Spleen (tissue), 11 donors: ENCODE data around the gene HRK. TPM values are rescaled to one million over a fixed set of nuclear protein-coding genes. Genes with fewer than 3 reads are reported as not detected.

Experiments used
- DNase-seq: peaks from one replicate; pipeline ENCODE4 v3.0.0-alpha.2; 2020
- H3K27ac ChIP-seq, 8 donors: fragments of 200-600 bp; sonication (generic) in 7 of 8; 1 replicate in 4 of 8; 2 replicates in 4 of 8; pipeline versions ENCODE4 v1.5.0 to v1.8.0; 2016 to 2021; ENCODE audit warnings: inconsistent platforms in 4 of 8, mild to moderate bottlenecking in 4 of 8, moderate library complexity in 1 of 8
- H3K27me3 ChIP-seq, 7 donors: fragments of 200-600 bp; sonication (generic) in 6 of 7; replicated peaks in 1 of 7; 1 replicate in 4 of 7; 2 replicates in 3 of 7; pipeline versions ENCODE4 v1.5.0 to v1.8.0; 2016 to 2021; ENCODE audit warnings: inconsistent platforms in 3 of 7, mild to moderate bottlenecking in 1 of 7
- H3K36me3 ChIP-seq, 6 donors: fragments of 200-600 bp; sonication (generic) in 5 of 6; 1 replicate in 4 of 6; 2 replicates in 2 of 6; pipeline versions ENCODE4 v1.5.0 to v1.8.0; 2016 to 2021; ENCODE audit warnings: inconsistent platforms in 2 of 6
- H3K4me1 ChIP-seq, 6 donors: fragments of 200-600 bp; sonication (generic) in 5 of 6; 1 replicate in 3 of 6; 2 replicates in 3 of 6; pipeline versions ENCODE4 v1.5.0 to v1.8.0; 2016 to 2021; ENCODE audit warnings: inconsistent platforms in 3 of 6
- H3K4me3 ChIP-seq, 8 donors: fragments of 200-600 bp; sonication (generic) in 7 of 8; 1 replicate in 4 of 8; 2 replicates in 4 of 8; pipeline versions ENCODE4 v1.5.0 to v1.8.0; 2016 to 2021; ENCODE audit warnings: inconsistent platforms in 4 of 8, mild to moderate bottlenecking in 4 of 8, moderate library complexity in 2 of 8
- H3K9me3 ChIP-seq, 8 donors: fragments of 200-600 bp; sonication (generic) in 7 of 8; 1 replicate in 4 of 8; 2 replicates in 4 of 8; pipeline versions ENCODE4 v1.5.0 to v1.8.0; 2016 to 2021; ENCODE audit warnings: inconsistent platforms in 4 of 8
- CTCF ChIP-seq, 11 experiments: fragments of 200-600 bp in 7 of 11; fragments of 450-650 bp in 4 of 11; sonication (generic) in 4 of 11; IDR thresholded peaks in 8 of 11; conservative IDR thresholded peaks in 3 of 11; 1 replicate in 7 of 11; 2 replicates in 4 of 11; pipeline versions ENCODE4 v1.4.0 to v1.8.0; 2016 to 2021; ENCODE audit warnings: antibody characterized with exemption in 11 of 11, inconsistent platforms in 4 of 11, mild to moderate bottlenecking in 1 of 11
- POLR2A ChIP-seq, 3 donors: fragments of 450-650 bp; IDR thresholded peaks; one replicate each; pipeline ENCODE4 v1.5.1; 2017; ENCODE audit warnings: antibody characterized with exemption in 3 of 3, mild to moderate bottlenecking in 1 of 3
- POLR2AphosphoS5 ChIP-seq, 3 donors: sonication (generic); formaldehyde crosslinking; IDR thresholded peaks; one replicate each; pipeline ENCODE4 v1.5.1; 2017; ENCODE audit warnings: antibody characterized with exemption in 3 of 3
- WGBS, 5 donors: extraction: QIAGEN DNeasy Blood & Tissue Kit in 3 of 5; methylation state at CpG; one replicate each; pipeline versions ENCODE4 v1.1.5 to v1.1.7; 2013 to 2018; 5-methylcytosine and 5-hydroxymethylcytosine counted together
- intact Hi-C: fragments of 100-400 bp; cut with DNase I; formaldehyde crosslinking; loops from one replicate; pipeline ENCODE4 v1.15.0; 2023; ENCODE audit warnings: low total_unique reads
- polyA plus RNA-seq, 3 donors: library from polyadenylated mRNA; stranded (reverse); fragments of 200-250 nt; gene quantifications; one replicate each; pipeline ENCODE4 v1.2.1, GENCODE V29; 2013
- total RNA-seq, 7 donors: library from RNA; depleted of rRNA in 3 of 7; stranded (reverse); fragments of >200 nt in 3 of 7; fragmentation: NEBNext Ultra II Directional in 4 of 7; extraction: Animal tissue kit (Norgen Biotek cat#: 25700) in 4 of 7; gene quantifications; one replicate each; pipeline versions ENCODE4 v1.1.0 to v1.2.1, GENCODE V29; 2016 to 2021
- donor health status: healthy with polysubstance abuse.
- donor health status: DM: no; HTN: no; CAD: no; lungs with moderate emphysema.
- donor health status: DM: no; HTN: no; CAD: no.
- donor health status: Bipolar disorder and iron deficiency.
- donor health status: healthy.
- donor health status: DM: no; HTN: no; CAD: no.
- donor health status: DM: yes; HTN: yes; CAD: no.

The HRK gene
- total and polyA plus RNA-seq, 10 donors: 0.07 to 0.76 (median 0.37) TPM; not detected in 1

- no peaks in the 10 kb centered on the region for H3K9me3 ChIP-seq
- WGBS, 5 donors: 65 to 71% (median 67%) methylated on average over 4 of the region's 4 CpGs
- H3K4me3 ChIP-seq: peak overlapping the region; percentile 68 to 97 (median 87)
- H3K4me1 ChIP-seq: peaks cover 6 to 34% (median 15%) of the 10 kb centered on the region in 6 donors
- H3K27me3 ChIP-seq: peaks cover 0 to 5% (median 0%) of the 10 kb centered on the region in 7 donors
- peak overlapping the region in 6 of 8 donors; percentile 51 to 84 (median 78) for H3K27ac ChIP-seq
- TF ChIP-seq POLR2AphosphoS5 (IDR thresholded peaks at IDR 0.05) (no peak), POLR2A (IDR thresholded peaks at IDR 0.05) (no peak), CTCF (IDR thresholded peaks at IDR 0.05 in 8 of 11, conservative IDR thresholded peaks at IDR 0.05 in 3 of 11) (no peak)
- no peak for DNase-seq
- H3K36me3 ChIP-seq: no peaks in the 10 kb centered on the region
- intact Hi-C loops: no loop called here
Measured at GRCh38 chr12:116910280-116910644, 29.0 kb upstream of the HRK start.

- Histone ChIP-seq H3K27me3 (peaks cover 0 to 28% (median 5%) of the 10 kb centered on the region in 7 donors), H3K4me1 (peaks cover 0 to 9% (median 1%) of the 10 kb centered on the region in 6 donors), H3K36me3 (no peaks in the 10 kb centered on the region), H3K4me3 (no peak overlapping the region), H3K27ac (no peak overlapping the region), H3K9me3 (no peaks in the 10 kb centered on the region)
- no peak for DNase-seq
- intact Hi-C loops: no loop called here
- 85 to 88% (median 85%) methylated on average over 4 of the region's 4 CpGs for WGBS, 5 donors
- no peak for TF ChIP-seq POLR2AphosphoS5 (IDR thresholded peaks at IDR 0.05)
- no peak for TF ChIP-seq CTCF (IDR thresholded peaks at IDR 0.05 in 8 of 11, conservative IDR thresholded peaks at IDR 0.05 in 3 of 11)
- TF ChIP-seq POLR2A (IDR thresholded peaks at IDR 0.05): no peak
Measured at GRCh38 chr12:116906285-116906684, 25.0 kb upstream of the HRK start.

- H3K9me3 ChIP-seq: no peaks in the 10 kb centered on the region
- no peaks in the 10 kb centered on the region for H3K36me3 ChIP-seq
- no peak overlapping the region for H3K4me3 ChIP-seq
- 71 to 84% (median 74%) methylated on average over 4 of the region's 4 CpGs for WGBS, 5 donors
- H3K27ac ChIP-seq: no peak overlapping the region
- no peaks in the 10 kb centered on the region for H3K4me1 ChIP-seq
- peaks cover 0 to 52% (median 6%) of the 10 kb centered on the region in 7 donors for H3K27me3 ChIP-seq
- TF ChIP-seq POLR2AphosphoS5 (IDR thresholded peaks at IDR 0.05) (no peak), CTCF (IDR thresholded peaks at IDR 0.05 in 8 of 11, conservative IDR thresholded peaks at IDR 0.05 in 3 of 11) (no peak), POLR2A (IDR thresholded peaks at IDR 0.05) (no peak)
- DNase-seq: no peak
- intact Hi-C loops: no loop called here
Measured at GRCh38 chr12:116903818-116904217, 22.6 kb upstream of the HRK start.

- H3K27me3 ChIP-seq: peaks cover 0 to 65% (median 6%) of the 10 kb centered on the region in 7 donors
- intact Hi-C loops: no loop called here
- H3K9me3 ChIP-seq: no peaks in the 10 kb centered on the region
- 71 to 85% (median 79%) methylated on average over 2 of the region's 2 CpGs for WGBS, 5 donors
- H3K36me3 ChIP-seq: no peaks in the 10 kb centered on the region
- H3K4me1 ChIP-seq: no peaks in the 10 kb centered on the region
- H3K4me3 ChIP-seq: no peak overlapping the region
- H3K27ac ChIP-seq: no peak overlapping the region
- DNase-seq: no peak
- TF ChIP-seq CTCF (IDR thresholded peaks at IDR 0.05 in 8 of 11, conservative IDR thresholded peaks at IDR 0.05 in 3 of 11): no peak
- TF ChIP-seq POLR2AphosphoS5 (IDR thresholded peaks at IDR 0.05): no peak
- no peak for TF ChIP-seq POLR2A (IDR thresholded peaks at IDR 0.05)
Measured at GRCh38 chr12:116901612-116902011, 20.4 kb upstream of the HRK start.
